Measurements from ENCODE around the gene MEGF9. TPM values are rescaled to one million over a fixed set of nuclear protein-coding genes. Genes with fewer than 3 reads are reported as not detected.

MEGF9 gene
- total RNA-seq, 1 donor from 2014 or later: 20.6 TPM

DNA sequence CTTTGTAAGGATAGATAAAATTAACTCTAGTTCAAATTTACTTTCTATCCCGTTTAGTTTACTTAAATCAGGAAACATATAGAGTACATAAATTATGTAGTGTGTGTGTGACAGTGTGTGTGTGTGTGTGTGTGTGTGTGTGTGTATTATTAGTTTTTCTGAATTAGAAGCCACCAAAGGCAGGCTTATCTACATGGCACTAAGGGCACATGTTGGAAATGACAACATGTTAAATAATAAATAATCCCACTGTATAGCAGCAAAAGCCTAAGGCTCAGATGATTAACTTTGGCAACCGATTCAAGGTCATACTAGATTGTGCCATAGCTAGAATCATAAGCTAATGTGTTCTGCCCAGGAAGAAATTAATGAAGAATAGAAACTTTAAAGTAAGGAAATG, 54.6 kb downstream of the MEGF9 start:
- H3K4me3 Mint-ChIP-seq (ENCODE audit: unreplicated experiment): no peak overlapping the region
- H3K4me1 Mint-ChIP-seq (ENCODE audit: low read depth): peaks cover 12% of the 10 kb centered on the region
- TF ChIP-seq, protein P1, sequence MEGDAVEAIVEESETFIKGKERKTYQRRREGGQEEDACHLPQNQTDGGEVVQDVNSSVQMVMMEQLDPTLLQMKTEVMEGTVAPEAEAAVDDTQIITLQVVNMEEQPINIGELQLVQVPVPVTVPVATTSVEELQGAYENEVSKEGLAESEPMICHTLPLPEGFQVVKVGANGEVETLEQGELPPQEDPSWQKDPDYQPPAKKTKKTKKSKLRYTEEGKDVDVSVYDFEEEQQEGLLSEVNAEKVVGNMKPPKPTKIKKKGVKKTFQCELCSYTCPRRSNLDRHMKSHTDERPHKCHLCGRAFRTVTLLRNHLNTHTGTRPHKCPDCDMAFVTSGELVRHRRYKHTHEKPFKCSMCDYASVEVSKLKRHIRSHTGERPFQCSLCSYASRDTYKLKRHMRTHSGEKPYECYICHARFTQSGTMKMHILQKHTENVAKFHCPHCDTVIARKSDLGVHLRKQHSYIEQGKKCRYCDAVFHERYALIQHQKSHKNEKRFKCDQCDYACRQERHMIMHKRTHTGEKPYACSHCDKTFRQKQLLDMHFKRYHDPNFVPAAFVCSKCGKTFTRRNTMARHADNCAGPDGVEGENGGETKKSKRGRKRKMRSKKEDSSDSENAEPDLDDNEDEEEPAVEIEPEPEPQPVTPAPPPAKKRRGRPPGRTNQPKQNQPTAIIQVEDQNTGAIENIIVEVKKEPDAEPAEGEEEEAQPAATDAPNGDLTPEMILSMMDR (IDR thresholded peaks at IDR 0.05): no peak
- H3K27ac Mint-ChIP-seq (ENCODE audit: unreplicated experiment): no peak overlapping the region
- H3K27me3 Mint-ChIP-seq (ENCODE audit: low read depth): no peaks in the 10 kb centered on the region
- no peak for DNase-seq (ENCODE audit: low spot score)
- no peaks in the 10 kb centered on the region for H3K36me3 Mint-ChIP-seq (ENCODE audit: low read depth)
- H3K9me3 Mint-ChIP-seq (ENCODE audit: low read depth): no peaks in the 10 kb centered on the region

DNA sequence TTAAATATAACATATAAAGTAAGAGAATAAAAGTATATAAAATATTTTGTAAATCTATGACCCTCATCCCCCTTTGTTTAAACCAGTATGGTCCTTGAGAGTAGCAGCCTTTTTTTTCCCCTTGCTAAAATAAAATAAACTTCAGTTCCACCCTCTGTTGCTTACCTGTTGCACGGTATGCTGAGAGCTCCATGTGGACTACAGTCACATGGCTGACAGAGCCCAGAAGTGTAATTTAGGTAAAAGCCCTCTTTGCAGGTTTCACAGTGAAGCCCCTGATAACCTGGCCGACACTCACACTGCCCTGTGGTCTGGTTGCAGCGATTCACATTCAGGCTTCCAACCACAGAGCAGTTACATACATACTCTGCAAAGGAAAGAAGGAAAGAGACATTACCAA, 55.1 kb downstream of the MEGF9 start:
- TF ChIP-seq, protein P1 (IDR thresholded peaks at IDR 0.05): no peak
- DNase-seq (ENCODE audit: low spot score): no peak
- H3K9me3 Mint-ChIP-seq (ENCODE audit: low read depth): no peaks in the 10 kb centered on the region
- no peak overlapping the region for H3K27ac Mint-ChIP-seq (ENCODE audit: unreplicated experiment)
- H3K4me1 Mint-ChIP-seq (ENCODE audit: low read depth): peaks cover 15% of the 10 kb centered on the region
- no peaks in the 10 kb centered on the region for H3K36me3 Mint-ChIP-seq (ENCODE audit: low read depth)
- no peaks in the 10 kb centered on the region for H3K27me3 Mint-ChIP-seq (ENCODE audit: low read depth)
- H3K4me3 Mint-ChIP-seq (ENCODE audit: unreplicated experiment): no peak overlapping the region

DNA sequence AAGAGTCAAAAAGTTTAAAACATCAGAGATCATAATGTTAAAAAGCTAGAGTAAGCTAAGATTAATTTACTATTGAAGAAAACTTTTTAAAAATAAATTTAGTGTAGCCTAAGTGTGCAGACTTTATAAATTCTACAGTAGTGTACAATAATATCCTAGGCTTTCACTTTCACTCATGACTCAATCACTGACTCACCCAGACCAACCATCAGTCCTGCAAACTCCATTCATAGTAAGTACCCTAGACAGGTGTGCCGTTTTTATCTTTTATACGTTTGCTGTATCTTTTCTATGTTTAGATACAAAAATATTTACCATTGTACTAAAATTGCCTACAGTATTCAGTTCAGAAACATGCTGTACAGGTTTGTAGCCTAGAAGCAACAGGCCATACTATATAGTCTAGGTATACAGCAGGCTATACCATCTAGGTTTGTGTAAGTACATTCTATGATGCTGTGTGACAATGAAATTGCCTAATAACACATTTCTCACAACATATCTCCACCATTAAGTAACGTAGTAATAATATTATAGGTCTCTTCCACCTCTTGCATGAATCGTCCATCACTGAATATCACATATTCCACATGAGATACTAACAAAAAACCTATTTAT, 59.2 kb downstream of the MEGF9 start:
- Mint-ChIP-seq H3K27me3 (ENCODE audit: low read depth) (no peaks in the 10 kb centered on the region), H3K4me1 (ENCODE audit: low read depth) (peaks cover 16% of the 10 kb centered on the region), H3K27ac (ENCODE audit: unreplicated experiment) (no peak overlapping the region), H3K36me3 (ENCODE audit: low read depth) (no peaks in the 10 kb centered on the region), H3K9me3 (ENCODE audit: low read depth) (no peaks in the 10 kb centered on the region), H3K4me3 (ENCODE audit: unreplicated experiment) (no peak overlapping the region)
- DNase-seq (ENCODE audit: low spot score): no peak
- TF ChIP-seq, protein P1 (IDR thresholded peaks at IDR 0.05): no peak

- Mint-ChIP-seq H3K4me1 (ENCODE audit: low read depth) (peaks cover 16% of the 10 kb centered on the region), H3K4me3 (ENCODE audit: unreplicated experiment) (no peak overlapping the region), H3K27ac (ENCODE audit: unreplicated experiment) (no peak overlapping the region), H3K9me3 (ENCODE audit: low read depth) (no peaks in the 10 kb centered on the region), H3K36me3 (ENCODE audit: low read depth) (no peaks in the 10 kb centered on the region), H3K27me3 (ENCODE audit: low read depth) (no peaks in the 10 kb centered on the region)
- TF ChIP-seq, protein P1 (IDR thresholded peaks at IDR 0.05): no peak
- no peak for DNase-seq (ENCODE audit: low spot score)
Observed at GRCh38 chr9:120654272-120654671, 60.0 kb downstream of the MEGF9 start.

GRCh38 chr9:120653762-120654161, 60.5 kb downstream of the MEGF9 start:
- Mint-ChIP-seq H3K9me3 (ENCODE audit: low read depth) (no peaks in the 10 kb centered on the region), H3K4me3 (ENCODE audit: unreplicated experiment) (no peak overlapping the region), H3K27me3 (ENCODE audit: low read depth) (no peaks in the 10 kb centered on the region), H3K36me3 (ENCODE audit: low read depth) (no peaks in the 10 kb centered on the region), H3K4me1 (ENCODE audit: low read depth) (peaks cover 16% of the 10 kb centered on the region), H3K27ac (ENCODE audit: unreplicated experiment) (peak overlapping the region; percentile 18)
- no peak for DNase-seq (ENCODE audit: low spot score)
- TF ChIP-seq, protein P1 (IDR thresholded peaks at IDR 0.05): no peak

All from chondrocyte (in vitro differentiated cells).